ENCODE data around the gene KANSL1.

DNA sequence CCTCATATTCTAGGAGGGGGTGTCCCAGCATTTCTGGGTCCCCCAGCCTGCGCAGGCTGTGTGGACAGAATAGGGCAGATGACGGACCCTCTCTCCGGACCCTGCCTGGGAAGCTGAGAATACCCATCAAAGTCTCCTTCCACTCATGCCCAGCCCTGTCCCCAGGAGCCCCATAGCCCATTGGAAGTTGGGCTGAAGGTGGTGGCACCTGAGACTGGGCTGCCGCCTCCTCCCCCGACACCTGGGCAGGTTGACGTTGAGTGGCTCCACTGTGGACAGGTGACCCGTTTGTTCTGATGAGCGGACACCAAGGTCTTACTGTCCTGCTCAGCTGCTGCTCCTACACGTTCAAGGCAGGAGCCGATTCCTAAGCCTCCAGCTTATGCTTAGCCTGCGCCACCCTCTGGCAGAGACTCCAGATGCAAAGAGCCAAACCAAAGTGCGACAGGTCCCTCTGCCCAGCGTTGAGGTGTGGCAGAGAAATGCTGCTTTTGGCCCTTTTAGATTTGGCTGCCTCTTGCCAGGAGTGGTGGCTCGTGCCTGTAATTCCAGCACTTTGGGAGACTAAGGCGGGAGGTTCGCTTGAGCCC is 182.5 kb downstream of the KANSL1 start:
- TF ChIP-seq, protein P1, sequence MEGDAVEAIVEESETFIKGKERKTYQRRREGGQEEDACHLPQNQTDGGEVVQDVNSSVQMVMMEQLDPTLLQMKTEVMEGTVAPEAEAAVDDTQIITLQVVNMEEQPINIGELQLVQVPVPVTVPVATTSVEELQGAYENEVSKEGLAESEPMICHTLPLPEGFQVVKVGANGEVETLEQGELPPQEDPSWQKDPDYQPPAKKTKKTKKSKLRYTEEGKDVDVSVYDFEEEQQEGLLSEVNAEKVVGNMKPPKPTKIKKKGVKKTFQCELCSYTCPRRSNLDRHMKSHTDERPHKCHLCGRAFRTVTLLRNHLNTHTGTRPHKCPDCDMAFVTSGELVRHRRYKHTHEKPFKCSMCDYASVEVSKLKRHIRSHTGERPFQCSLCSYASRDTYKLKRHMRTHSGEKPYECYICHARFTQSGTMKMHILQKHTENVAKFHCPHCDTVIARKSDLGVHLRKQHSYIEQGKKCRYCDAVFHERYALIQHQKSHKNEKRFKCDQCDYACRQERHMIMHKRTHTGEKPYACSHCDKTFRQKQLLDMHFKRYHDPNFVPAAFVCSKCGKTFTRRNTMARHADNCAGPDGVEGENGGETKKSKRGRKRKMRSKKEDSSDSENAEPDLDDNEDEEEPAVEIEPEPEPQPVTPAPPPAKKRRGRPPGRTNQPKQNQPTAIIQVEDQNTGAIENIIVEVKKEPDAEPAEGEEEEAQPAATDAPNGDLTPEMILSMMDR (IDR thresholded peaks at IDR 0.05): no peak
- no peak for TF ChIP-seq POLR2A (IDR thresholded peaks at IDR 0.05)
- no peak for TF ChIP-seq POLR2AphosphoS5 (IDR thresholded peaks at IDR 0.05)
